Sigmoid colon (tissue), 3 donors: Measurements from ENCODE around the gene CAGE1.

ENCODE experiments used
- POLR2A ChIP-seq, 2 donors: fragments of 450-650 bp; IDR thresholded peaks; one replicate each; pipeline ENCODE4 v1.6.1; 2016; ENCODE audit warnings: antibody characterized with exemption in 2 of 2, mild to moderate bottlenecking in 2 of 2, moderate library complexity in 2 of 2
- TF ChIP-seq, protein P1 (sequence below), 4 experiments: fragments of 450-650 bp in 3 of 4; fragments of 200-600 bp in 1 of 4; IDR thresholded peaks; one replicate each; pipeline ENCODE4 v1.5.1; 2016 to 2019; ENCODE audit warnings: antibody characterized with exemption in 4 of 4, mild to moderate bottlenecking in 3 of 4, moderate library complexity in 2 of 4

DNA sequence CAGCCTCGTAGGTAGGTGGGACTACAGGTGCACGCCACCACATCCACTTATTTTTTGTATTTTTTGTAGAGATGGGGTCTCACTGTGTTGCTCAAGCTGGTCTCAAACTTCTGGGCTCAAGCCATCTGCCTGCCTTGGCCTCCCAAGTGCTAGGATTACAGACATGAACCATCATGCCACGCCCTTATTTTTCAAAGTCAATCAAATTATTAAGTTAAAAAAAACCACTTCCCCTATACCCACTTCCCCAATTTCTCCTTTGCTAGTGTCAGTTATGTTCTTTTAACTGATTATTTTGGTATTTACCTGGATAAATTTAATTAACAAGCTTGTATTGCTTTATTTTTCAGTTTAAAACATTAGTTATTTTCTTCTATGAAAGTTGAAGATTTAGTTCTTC is 49.7 kb upstream of the CAGE1 start:
- TF ChIP-seq POLR2A (IDR thresholded peaks at IDR 0.05) = no peak
- TF ChIP-seq, protein P1, sequence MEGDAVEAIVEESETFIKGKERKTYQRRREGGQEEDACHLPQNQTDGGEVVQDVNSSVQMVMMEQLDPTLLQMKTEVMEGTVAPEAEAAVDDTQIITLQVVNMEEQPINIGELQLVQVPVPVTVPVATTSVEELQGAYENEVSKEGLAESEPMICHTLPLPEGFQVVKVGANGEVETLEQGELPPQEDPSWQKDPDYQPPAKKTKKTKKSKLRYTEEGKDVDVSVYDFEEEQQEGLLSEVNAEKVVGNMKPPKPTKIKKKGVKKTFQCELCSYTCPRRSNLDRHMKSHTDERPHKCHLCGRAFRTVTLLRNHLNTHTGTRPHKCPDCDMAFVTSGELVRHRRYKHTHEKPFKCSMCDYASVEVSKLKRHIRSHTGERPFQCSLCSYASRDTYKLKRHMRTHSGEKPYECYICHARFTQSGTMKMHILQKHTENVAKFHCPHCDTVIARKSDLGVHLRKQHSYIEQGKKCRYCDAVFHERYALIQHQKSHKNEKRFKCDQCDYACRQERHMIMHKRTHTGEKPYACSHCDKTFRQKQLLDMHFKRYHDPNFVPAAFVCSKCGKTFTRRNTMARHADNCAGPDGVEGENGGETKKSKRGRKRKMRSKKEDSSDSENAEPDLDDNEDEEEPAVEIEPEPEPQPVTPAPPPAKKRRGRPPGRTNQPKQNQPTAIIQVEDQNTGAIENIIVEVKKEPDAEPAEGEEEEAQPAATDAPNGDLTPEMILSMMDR (IDR thresholded peaks at IDR 0.05) = no peak
